ENCODE measurements around the gene TMEM150B. TPM values are rescaled to one million over a fixed set of nuclear protein-coding genes. Genes with fewer than 3 reads are reported as not detected.
"Not testable (repeated sequence)": the region's sequence is repeated elsewhere in the genome, so short reads cannot be mapped to it uniquely, and the experiment has no call there.

The TMEM150B gene
- total RNA-seq, 1 experiment from 2014 or later = not detected

- TF ChIP-seq, protein P1, sequence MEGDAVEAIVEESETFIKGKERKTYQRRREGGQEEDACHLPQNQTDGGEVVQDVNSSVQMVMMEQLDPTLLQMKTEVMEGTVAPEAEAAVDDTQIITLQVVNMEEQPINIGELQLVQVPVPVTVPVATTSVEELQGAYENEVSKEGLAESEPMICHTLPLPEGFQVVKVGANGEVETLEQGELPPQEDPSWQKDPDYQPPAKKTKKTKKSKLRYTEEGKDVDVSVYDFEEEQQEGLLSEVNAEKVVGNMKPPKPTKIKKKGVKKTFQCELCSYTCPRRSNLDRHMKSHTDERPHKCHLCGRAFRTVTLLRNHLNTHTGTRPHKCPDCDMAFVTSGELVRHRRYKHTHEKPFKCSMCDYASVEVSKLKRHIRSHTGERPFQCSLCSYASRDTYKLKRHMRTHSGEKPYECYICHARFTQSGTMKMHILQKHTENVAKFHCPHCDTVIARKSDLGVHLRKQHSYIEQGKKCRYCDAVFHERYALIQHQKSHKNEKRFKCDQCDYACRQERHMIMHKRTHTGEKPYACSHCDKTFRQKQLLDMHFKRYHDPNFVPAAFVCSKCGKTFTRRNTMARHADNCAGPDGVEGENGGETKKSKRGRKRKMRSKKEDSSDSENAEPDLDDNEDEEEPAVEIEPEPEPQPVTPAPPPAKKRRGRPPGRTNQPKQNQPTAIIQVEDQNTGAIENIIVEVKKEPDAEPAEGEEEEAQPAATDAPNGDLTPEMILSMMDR (IDR thresholded peaks at IDR 0.05 in 2 of 3, conservative IDR thresholded peaks at IDR 0.05 in 1 of 3; ENCODE audit: borderline replicate concordance in 1 of 3, insufficient read depth in 1 of 3, low read depth in 2 of 3, low read length in 2 of 3) = no peak
- no peak for TF ChIP-seq POLR2AphosphoS5 (IDR thresholded peaks at IDR 0.05; ENCODE audit: low read depth, low read length)
- TF ChIP-seq SRF (IDR thresholded peaks at IDR 0.05; ENCODE audit: low read depth) = no peak
- TF ChIP-seq ZFX (IDR thresholded peaks at IDR 0.05) = no peak
- TF ChIP-seq SP1 (IDR thresholded peaks at IDR 0.05; ENCODE audit: low read depth) = no peak
- TF ChIP-seq CEBPB (IDR thresholded peaks at IDR 0.05; ENCODE audit: low read depth) = no peak
Measured at GRCh38 chr19:55333870-55334269, 8.7 kb upstream of the TMEM150B start (continued).

DNA sequence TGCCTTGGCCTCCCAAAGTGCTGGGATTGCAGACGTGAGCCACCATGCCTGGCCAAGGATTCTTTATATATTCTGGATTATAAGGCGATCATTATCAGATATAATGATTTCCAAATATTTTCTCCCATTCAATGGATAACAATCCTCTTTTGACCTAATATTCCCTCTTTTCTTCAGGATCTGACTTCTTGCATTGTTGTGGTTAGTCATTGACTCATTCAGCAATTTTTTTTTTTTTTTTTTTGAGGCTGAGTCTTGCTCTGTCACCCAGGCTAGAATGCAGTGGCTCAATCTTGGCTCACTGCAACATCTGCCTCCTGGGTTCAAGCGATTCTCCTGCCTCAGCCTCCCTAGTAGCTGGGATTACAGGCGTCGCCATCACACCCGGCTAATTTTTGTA is 4.7 kb upstream of the TMEM150B start:
- H3K27me3 ChIP-seq (ENCODE audit: insufficient read depth, low read length); H3K9me3 ChIP-seq (ENCODE audit: control insufficient read depth in 1 of 2, insufficient read depth in 1 of 2, low read depth in 1 of 2, low read length in 2 of 2); BruUV-seq (replicated peaks); H3K9me2 ChIP-seq (ENCODE audit: insufficient read depth); H3K36me3 ChIP-seq (ENCODE audit: control insufficient read depth in 1 of 2, insufficient read depth in 2 of 2, low read length in 2 of 2); DNase-seq (ENCODE audit: low read depth, low spot score); RAD21 ChIA-PET (ENCODE audit: low non-redundant PET in 1 of 2, low total read pairs in 2 of 2, uncharacterized antibody in 2 of 2, unreplicated experiment in 2 of 2); H3K79me2 ChIP-seq (ENCODE audit: insufficient read depth, low read length); H4K20me1 ChIP-seq (ENCODE audit: insufficient read depth); H3K27ac ChIP-seq (ENCODE audit: low read depth, low read length); POLR2A ChIA-PET; H3K9ac ChIP-seq (ENCODE audit: low read length); H2AFZ ChIP-seq (ENCODE audit: low read depth, low read length, poor library complexity, severe bottlenecking); intact Hi-C loops (cut with micrococcal nuclease); H3K4me3 ChIP-seq (replicated peaks in 1 of 2; ENCODE audit: low read depth in 1 of 2, low read length in 2 of 2): not testable (repeated sequence)
- H3K4me2 ChIP-seq (ENCODE audit: low read length) = peak overlapping the region; percentile 25; the same call in 1 of the 2 replicates
- peak; percentile 39; the same call in 1 of the 2 replicates for TF ChIP-seq FOSL1 (IDR thresholded peaks at IDR 0.05; ENCODE audit: low read depth)
- CTCF ChIA-PET = interaction anchor here (1.3 kb wide), 1 partner anchor 10 kb away, joined by 3 read pairs; no protein-coding TSS in a partner anchor
- peak; percentile 28; the same call in 1 of the 2 replicates for ATAC-seq
- H3K4me1 ChIP-seq (ENCODE audit: control insufficient read depth in 1 of 2, insufficient read depth in 2 of 2, low read length in 2 of 2) = peaks cover 5 to 28% of the 10 kb centered on the region in 2 experiments; a peak in 3 of 4 replicates

GRCh38 chr19:55328774-55329318 is 3.7 kb upstream of the TMEM150B start:
- H4K20me1 ChIP-seq (ENCODE audit: insufficient read depth); H2AFZ ChIP-seq (ENCODE audit: low read depth, low read length, poor library complexity, severe bottlenecking); H3K36me3 ChIP-seq (ENCODE audit: control insufficient read depth in 1 of 2, insufficient read depth in 2 of 2, low read length in 2 of 2); H3K9me3 ChIP-seq (ENCODE audit: control insufficient read depth in 1 of 2, insufficient read depth in 1 of 2, low read depth in 1 of 2, low read length in 2 of 2); H3K4me3 ChIP-seq (replicated peaks in 1 of 2; ENCODE audit: low read depth in 1 of 2, low read length in 2 of 2); RAD21 ChIA-PET (ENCODE audit: low non-redundant PET in 1 of 2, low total read pairs in 2 of 2, uncharacterized antibody in 2 of 2, unreplicated experiment in 2 of 2); H3K9me2 ChIP-seq (ENCODE audit: insufficient read depth); POLR2A ChIA-PET; BruUV-seq (replicated peaks); H3K79me2 ChIP-seq (ENCODE audit: insufficient read depth, low read length); H3K27ac ChIP-seq (ENCODE audit: low read depth, low read length); intact Hi-C loops (cut with micrococcal nuclease); H3K27me3 ChIP-seq (ENCODE audit: insufficient read depth, low read length); H3K9ac ChIP-seq (ENCODE audit: low read length); DNase-seq (ENCODE audit: low read depth, low spot score); H3K4me2 ChIP-seq (ENCODE audit: low read length): not testable (repeated sequence)
- peaks cover 5 to 25% of the 10 kb centered on the region in 2 experiments; a peak in 3 of 4 replicates for H3K4me1 ChIP-seq (ENCODE audit: control insufficient read depth in 1 of 2, insufficient read depth in 2 of 2, low read length in 2 of 2)
- ATAC-seq = peak; percentile 58
- CTCF ChIA-PET = interaction anchor here (1.3 kb wide), 1 partner anchor 10 kb away, joined by 3 read pairs; no protein-coding TSS in a partner anchor

Data from HCT116 (cell line).